ENCODE measurements around the gene ORC1.

ORC1 gene

GRCh38 chr1:52404116-52404974, at the start of gene ORC1, which contains the start of gene PRPF38A:
Gene ORC1, minus strand, starts transcription at chr1:52404423. Its CDS starts 2,200 bp downstream, at chr1:52402223.
Gene PRPF38A, plus strand, starts transcription at chr1:52404602. Its CDS starts 148 bp downstream, at chr1:52404750.
- DNase-seq (ENCODE audit: low read depth): peak; percentile 97

- no peak for DNase-seq (ENCODE audit: low read depth)
Observed at GRCh38 chr1:52444463-52444862, 40.2 kb upstream of the ORC1 start.

- DNase-seq (ENCODE audit: low read depth): no peak
Observed at GRCh38 chr1:52439976-52440375, 35.8 kb upstream of the ORC1 start.

- no peak for DNase-seq (ENCODE audit: low read depth)
Observed at GRCh38 chr1:52436817-52437216, 32.6 kb upstream of the ORC1 start.

GRCh38 chr1:52435650-52436049, 31.4 kb upstream of the ORC1 start:
- no peak for DNase-seq (ENCODE audit: low read depth)

GRCh38 chr1:52435211-52435610, 31.0 kb upstream of the ORC1 start:
- DNase-seq (ENCODE audit: low read depth): no peak

GRCh38 chr1:52432807-52433206, 28.6 kb upstream of the ORC1 start:
- no peak for DNase-seq (ENCODE audit: low read depth)

GRCh38 chr1:52427152-52427551, 22.9 kb upstream of the ORC1 start:
- no peak for DNase-seq (ENCODE audit: low read depth)

GRCh38 chr1:52426371-52426770, 22.1 kb upstream of the ORC1 start:
- DNase-seq (ENCODE audit: low read depth): peak; percentile 73

- peak; percentile 46 for DNase-seq (ENCODE audit: low read depth)
Observed at GRCh38 chr1:52424813-52425212, 20.6 kb upstream of the ORC1 start.

- DNase-seq (ENCODE audit: low read depth): peak; percentile 35
Observed at GRCh38 chr1:52424231-52424636, 20.0 kb upstream of the ORC1 start.

GRCh38 chr1:52423771-52424170, 19.5 kb upstream of the ORC1 start:
- DNase-seq (ENCODE audit: low read depth): no peak

GRCh38 chr1:52423055-52423454, 18.8 kb upstream of the ORC1 start:
- no peak for DNase-seq (ENCODE audit: low read depth)

GRCh38 chr1:52420713-52421112, 16.5 kb upstream of the ORC1 start:
- DNase-seq (ENCODE audit: low read depth): no peak

- no peak for DNase-seq (ENCODE audit: low read depth)
Observed at GRCh38 chr1:52416811-52417210, 12.6 kb upstream of the ORC1 start.

GRCh38 chr1:52414942-52415341, 10.7 kb upstream of the ORC1 start:
- no peak for DNase-seq (ENCODE audit: low read depth)

GRCh38 chr1:52413410-52413989, 9.3 kb upstream of the ORC1 start:
- no peak for DNase-seq (ENCODE audit: low read depth)

- DNase-seq (ENCODE audit: low read depth): no peak
Observed at GRCh38 chr1:52404975-52405338, 734 bp upstream of the ORC1 start.

- DNase-seq (ENCODE audit: low read depth): peak; percentile 84
Observed at GRCh38 chr1:52403566-52404115, 582 bp downstream of the ORC1 start.

GRCh38 chr1:52402860-52403240, 1.4 kb downstream of the ORC1 start:
- no peak for DNase-seq (ENCODE audit: low read depth)

GRCh38 chr1:52400131-52400530, 4.1 kb downstream of the ORC1 start:
- no peak for DNase-seq (ENCODE audit: low read depth)

GRCh38 chr1:52399629-52400028, 4.6 kb downstream of the ORC1 start:
- DNase-seq (ENCODE audit: low read depth): no peak

- no peak for DNase-seq (ENCODE audit: low read depth)
Observed at GRCh38 chr1:52393174-52393573, 11.0 kb downstream of the ORC1 start.

Measured in EH (cell line).